HepG2 (cell line): ENCODE results near the gene ADAMTS2. TPM values are rescaled to one million over a fixed set of nuclear protein-coding genes. Genes with fewer than 3 reads are reported as not detected.

Experiments used
- ATAC-seq: fragments of 200-7000 bp; cut with Tn5 transposase; 3 replicates; pipeline ENCODE4 v1.9.1; 2020; ENCODE audit warnings: mild to moderate bottlenecking, moderate library complexity
- BruUV-seq: library from RNA; stranded (reverse); fragments of 400-500 nt; replicated peaks from 2 replicates; lab custom pipeline; 2021; lab: Mats Ljungman, UMichigan
- CTCF ChIA-PET: fragments of 300-600 bp; formaldehyde crosslinking; extraction: SDS; loops from one replicate; lab custom pipeline; 2021; ENCODE audit warnings: low total read pairs, inconsistent platforms, low intra/inter-chr PET ratio; lab: Yijun Ruan, JAX
- POLR2A ChIA-PET: fragments of 350-600 bp; sonication (Branson Sonifier 250); formaldehyde crosslinking; loops from one replicate; lab custom pipeline; 2020; ENCODE audit warnings: antibody characterized with exemption, inconsistent platforms; lab: Yijun Ruan, JAX
- DNase-seq: peaks from one replicate; pipeline ENCODE4 v3.0.0-alpha.2; 2015; ENCODE audit warnings: low spot score
- FAIRE-seq: peaks from 3 replicates; lab custom pipeline; 2011; peaks lifted over from hg19 to GRCh38; lab: Jason Lieb, UNC
- H2AFZ ChIP-seq: one replicate; pipeline ENCODE4 v1.6.1; 2011; ENCODE audit warnings: low read length, inconsistent platforms
- H3K27ac ChIP-seq: fragments of 300-600 bp; 3 replicates; pipeline ENCODE4 v1.8.0; 2011; ENCODE audit warnings: mixed run types, mild to moderate bottlenecking, mixed read lengths, low read length, inconsistent platforms; ENCODE audit not compliant: insufficient read depth; ENCODE audit errors: extremely low read length
- H3K27me3 ChIP-seq, 2 experiments: fragments of 200-600 bp in 1 of 2; 2 replicates in 1 of 2; 3 replicates in 1 of 2; pipeline versions ENCODE4 v1.6.0 to v1.8.0; 2011; ENCODE audit warnings: low read length in 2 of 2, mild to moderate bottlenecking in 2 of 2, moderate library complexity in 2 of 2, inconsistent platforms in 1 of 2; ENCODE audit not compliant: insufficient read depth in 2 of 2, control insufficient read depth in 1 of 2
- H3K36me3 ChIP-seq, 2 experiments: fragments of 200-600 bp in 1 of 2; replicated peaks in 1 of 2; 2 replicates in 1 of 2; 3 replicates in 1 of 2; pipeline versions ENCODE4 v1.5.1 to v1.8.0; 2011; ENCODE audit warnings: low read length in 2 of 2, inconsistent platforms in 1 of 2; ENCODE audit not compliant: insufficient read depth in 2 of 2, control insufficient read depth in 1 of 2
- H3K4me1 ChIP-seq: 2 replicates; pipeline ENCODE4 v1.5.1; 2012; ENCODE audit warnings: low read length, inconsistent platforms; ENCODE audit not compliant: insufficient read depth
- H3K4me2 ChIP-seq: 2 replicates; pipeline ENCODE4 v1.6.0; 2011; ENCODE audit warnings: low read depth, low read length, inconsistent platforms
- H3K4me3 ChIP-seq, 3 experiments: fragments of 200-600 bp in 1 of 3; sonication (generic), shearing (Covaris generic) in 1 of 3; replicated peaks in 1 of 3; 2 replicates each; pipeline ENCODE4 v1.5.1; 2011 to 2016; ENCODE audit warnings: low read length in 3 of 3, inconsistent platforms in 2 of 3, low read depth in 2 of 3, mild to moderate bottlenecking in 2 of 3, control low read depth in 1 of 3, mixed read lengths in 1 of 3; ENCODE audit not compliant: insufficient read depth in 1 of 3
- H3K79me2 ChIP-seq: one replicate; pipeline ENCODE4 v1.6.1; 2011; ENCODE audit warnings: low read length, inconsistent platforms; ENCODE audit not compliant: insufficient read depth
- H3K9ac ChIP-seq: 2 replicates; pipeline ENCODE4 v1.6.0; 2011; ENCODE audit warnings: mild to moderate bottlenecking, low read depth, low read length, inconsistent platforms; ENCODE audit not compliant: insufficient read depth
- H3K9me3 ChIP-seq: 2 replicates; pipeline ENCODE4 v1.5.1; 2012; ENCODE audit warnings: mild to moderate bottlenecking, low read length
- H4K20me1 ChIP-seq: 2 replicates; pipeline ENCODE4 v1.6.0; 2011; ENCODE audit warnings: inconsistent platforms, mild to moderate bottlenecking, low read length, moderate library complexity; ENCODE audit not compliant: insufficient read depth
- HNF4A ChIP-seq: sonication (generic); formaldehyde crosslinking; IDR thresholded peaks from 2 replicates; pipeline ENCODE4 v1.4.0; 2020; ENCODE audit warnings: missing genetic modification reagents
- PRDM15 ChIP-seq: sonication (generic); formaldehyde crosslinking; IDR thresholded peaks from 2 replicates; pipeline ENCODE4 v1.4.0; 2020; ENCODE audit warnings: missing genetic modification reagents
- STAG1 ChIP-seq: sonication (generic); formaldehyde crosslinking; IDR thresholded peaks from 2 replicates; pipeline ENCODE4 v1.4.0; 2020; ENCODE audit warnings: missing genetic modification reagents
- ZBTB38 ChIP-seq: sonication (generic); formaldehyde crosslinking; IDR thresholded peaks from 2 replicates; pipeline ENCODE4 v1.5.1; 2020; ENCODE audit warnings: mild to moderate bottlenecking, missing genetic modification reagents
- WGBS: methylation state at CpG from one replicate; pipeline ENCODE4 v1.1.6; 2017; ENCODE audit warnings: low lambda C conversion rate; 5-methylcytosine and 5-hydroxymethylcytosine counted together
- in situ Hi-C: cut with HindIII; loops from 2 replicates; pipeline ENCODE4 v1.10.0; 2017; ENCODE audit warnings: low pct_unique_long_range_greater_than_20kb; ENCODE audit not compliant: extremely low pct_ligation_motif_present
- intact Hi-C: fragments of 100-400 bp; cut with micrococcal nuclease; formaldehyde crosslinking; loops from one replicate; pipeline ENCODE4 v1.10.0; 2022; ENCODE audit not compliant: unreplicated experiment
- polyA plus RNA-seq, 8 experiments: library from polyadenylated mRNA; depleted of rRNA in 3 of 8; stranded (reverse) in 7 of 8; unstranded in 1 of 8; fragments of >200 nt; fragmentation: Illumina TruSeq in 4 of 8; extraction: Trizol in 4 of 8; gene quantifications; 2 replicates each; pipeline versions ENCODE4 v1.2.1 to v1.2.3, GENCODE V29; 2011 to 2016; ENCODE audit warnings: low read depth in 4 of 8, missing spikeins in 1 of 8, mixed read lengths in 1 of 8; ENCODE audit not compliant: insufficient read depth in 1 of 8
- total RNA-seq, 5 experiments: library from RNA; depleted of rRNA; stranded (reverse); fragments of >200 nt; fragmentation: Illumina TruSeq; extraction: Trizol; gene quantifications; 2 replicates each; pipeline ENCODE4 v1.2.3, GENCODE V29; 2016; ENCODE audit warnings: low read depth in 1 of 5

ADAMTS2 gene
- total and polyA plus RNA-seq, 2 of the 13 experiments (the other 11 are each of a cell fraction or from before 2014, with no cell fraction given), result 0.24 to 3.5 TPM

- TF ChIP-seq PRDM15 (no peak), ZBTB38 (no peak)
Measured at GRCh38 chr5:179146277-179146676, 199.0 kb downstream of the ADAMTS2 start (continued).

DNA sequence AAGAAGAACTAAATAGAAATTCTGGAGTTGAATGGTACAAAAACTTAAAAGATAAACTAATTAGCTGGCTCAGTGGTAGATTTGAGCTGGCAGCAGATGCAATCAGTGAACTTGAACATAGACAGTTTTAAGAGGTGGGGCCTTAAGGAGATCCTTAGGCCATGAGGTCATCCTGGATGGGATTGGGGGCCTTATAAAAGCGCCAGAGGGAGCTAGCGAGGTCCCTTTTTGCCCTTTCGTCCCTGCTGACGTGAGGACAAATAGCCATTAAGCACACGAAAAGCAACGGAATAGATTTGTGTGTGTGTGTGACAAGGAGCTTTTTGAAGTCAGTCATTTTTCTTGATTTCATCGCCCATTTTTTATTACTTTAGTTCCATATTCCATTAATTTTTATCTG is 201.8 kb downstream of the ADAMTS2 start:
- BruUV-seq, result no TSS peak
- TF ChIP-seq HNF4A (no peak), STAG1 (CRISPR knock-in tag) (peak; percentile 40)
- H3K4me1 ChIP-seq, result no peaks in the 10 kb centered on the region
- ATAC-seq (peak; percentile 62), FAIRE-seq (no peak), DNase-seq (peak; percentile 32)
- no peak overlapping the region for H3K9ac ChIP-seq
- peaks cover 3 to 9% of the 10 kb centered on the region in 2 experiments; a peak in 3 of 5 replicates for H3K27me3 ChIP-seq
- intact Hi-C loops, result no loop called here
- 3% methylated on average over 7 of the region's 7 CpGs for WGBS
- H3K36me3 ChIP-seq, result no peaks in the 10 kb centered on the region
- POLR2A ChIA-PET, result no interaction called here
- no peaks in the 10 kb centered on the region for H3K79me2 ChIP-seq
- in situ Hi-C loops, result no loop called here
- H3K9me3 ChIP-seq, result no peaks in the 10 kb centered on the region
- H3K27ac ChIP-seq, result no peak overlapping the region
- H3K4me3 ChIP-seq, result no peak overlapping the region
- H3K4me2 ChIP-seq, result no peak overlapping the region
- H4K20me1 ChIP-seq, result no peaks in the 10 kb centered on the region
- H2AFZ ChIP-seq, result no peak overlapping the region
- CTCF ChIA-PET, result no interaction called here
